ENCODE results near the gene MED26.

MED26 gene

DNA sequence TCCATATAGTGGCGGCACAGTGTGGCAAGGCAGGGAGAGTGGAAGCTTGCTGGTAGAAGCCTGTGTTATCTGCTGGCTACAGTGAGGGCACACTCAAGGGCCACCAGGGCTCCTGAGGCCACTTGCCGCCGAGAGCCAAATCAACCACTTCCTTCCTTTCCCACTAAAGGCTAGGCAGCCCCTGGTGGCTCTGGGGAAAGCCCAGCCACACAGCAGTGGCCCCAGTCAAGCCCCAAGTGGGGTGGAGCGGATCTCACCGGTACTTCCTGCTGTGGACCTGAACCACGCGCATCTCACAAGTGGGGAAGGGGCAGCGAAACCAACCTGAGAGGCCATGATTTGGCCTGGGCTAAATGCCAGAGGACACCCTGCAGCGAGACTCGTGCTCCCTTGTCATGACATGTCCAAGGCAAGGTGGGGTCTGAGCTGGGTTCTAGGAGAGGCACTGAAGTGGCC is 33.8 kb downstream of the MED26 start:
- no peak overlapping the region for H2AK5ac ChIP-seq (ENCODE audit: low read depth, low read length)
- H3K79me1 ChIP-seq (ENCODE audit: low read depth, low read length) = peaks cover 28% of the 10 kb centered on the region
- H2AFZ ChIP-seq (ENCODE audit: low read length) = no peak overlapping the region
- H4K8ac ChIP-seq (ENCODE audit: low read depth, low read length) = no peak overlapping the region
- no peak overlapping the region for H3K18ac ChIP-seq (ENCODE audit: low read length)
- H2BK12ac ChIP-seq (ENCODE audit: low read length) = no peak overlapping the region
- peaks cover 11 to 18% of the 10 kb centered on the region in 2 donors for H3K4me1 ChIP-seq (ENCODE audit: control insufficient read depth in 2 of 2, insufficient read depth in 1 of 2, low read depth in 1 of 2, low read length in 2 of 2)
- H2BK5ac ChIP-seq (ENCODE audit: low read length) = no peak overlapping the region
- no peak overlapping the region for H2BK120ac ChIP-seq (ENCODE audit: low read depth, low read length)
- peaks cover 0 to 1% of the 10 kb centered on the region in 2 donors for H3K36me3 ChIP-seq (replicated peaks in 1 of 2; ENCODE audit: control insufficient read depth in 2 of 2, insufficient read depth in 2 of 2, low read length in 2 of 2)
- no peak overlapping the region for H3K4me3 ChIP-seq (ENCODE audit: low read length in 2 of 2)
- no peaks in the 10 kb centered on the region for H3K27me3 ChIP-seq (ENCODE audit: control insufficient read depth in 3 of 3, insufficient read depth in 3 of 3, low read depth in 1 of 3, low read length in 3 of 3)
- no peaks in the 10 kb centered on the region for H3K9me3 ChIP-seq (replicated peaks in 1 of 2; ENCODE audit: control insufficient read depth in 2 of 2, insufficient read depth in 1 of 2, low read depth in 1 of 2, low read length in 2 of 2)
- H3K9ac ChIP-seq (ENCODE audit: low read depth, low read length, poor library complexity) = no peak overlapping the region
- no peak overlapping the region for H3K4me2 ChIP-seq (ENCODE audit: insufficient read depth, low read length, poor library complexity, severe bottlenecking)
- no peak overlapping the region for H4K91ac ChIP-seq (ENCODE audit: low read depth, low read length, poor library complexity)
- H2BK15ac ChIP-seq (ENCODE audit: low read length) = no peak overlapping the region
- no peak overlapping the region for H3K27ac ChIP-seq (replicated peaks; ENCODE audit: low read length)
- H3K14ac ChIP-seq (ENCODE audit: low read length) = no peak overlapping the region
- DNase-seq (ENCODE audit: low spot score) = no peak
- WGBS, 2 donors (ENCODE audit: extremely low coverage in 2 of 2, insufficient read length in 2 of 2, insufficient replicate concordance in 1 of 2) = no CpG with 5 or more reads among the region's 10 CpGs
- no peak overlapping the region for H3K4ac ChIP-seq (ENCODE audit: low read length)
- H3K23ac ChIP-seq (ENCODE audit: low read depth, low read length, poor library complexity) = no peak overlapping the region

DNA sequence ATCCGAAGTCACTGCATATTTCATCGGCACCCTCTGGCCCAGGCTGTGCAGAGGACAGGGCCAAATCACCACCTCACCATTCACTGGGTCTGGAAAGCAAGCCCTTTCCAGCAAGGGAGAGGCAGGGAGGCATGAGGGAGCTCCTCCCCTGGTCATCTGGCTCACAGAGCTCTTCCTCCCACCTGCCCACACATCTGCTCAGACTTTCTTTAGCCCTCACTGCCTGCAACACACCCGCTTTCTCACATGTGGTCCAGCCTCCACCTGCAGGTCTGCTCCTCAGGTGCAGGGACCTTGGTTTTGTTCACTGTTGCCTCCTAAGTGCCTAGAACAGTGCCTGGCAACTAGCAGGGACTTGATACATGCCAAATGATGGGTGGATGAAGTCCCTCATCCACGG is 34.8 kb downstream of the MED26 start:
- peaks cover 0 to 1% of the 10 kb centered on the region in 2 donors for H3K36me3 ChIP-seq (replicated peaks in 1 of 2; ENCODE audit: control insufficient read depth in 2 of 2, insufficient read depth in 2 of 2, low read length in 2 of 2)
- no peak overlapping the region for H3K27ac ChIP-seq (replicated peaks; ENCODE audit: low read length)
- no peak overlapping the region for H2BK12ac ChIP-seq (ENCODE audit: low read length)
- H3K4me3 ChIP-seq (ENCODE audit: low read length in 2 of 2) = no peak overlapping the region
- H2AFZ ChIP-seq (ENCODE audit: low read length) = no peak overlapping the region
- no peaks in the 10 kb centered on the region for H3K9me3 ChIP-seq (replicated peaks in 1 of 2; ENCODE audit: control insufficient read depth in 2 of 2, insufficient read depth in 1 of 2, low read depth in 1 of 2, low read length in 2 of 2)
- DNase-seq (ENCODE audit: low spot score) = no peak
- H3K79me1 ChIP-seq (ENCODE audit: low read depth, low read length) = peaks cover 26% of the 10 kb centered on the region
- WGBS, 2 donors (ENCODE audit: extremely low coverage in 2 of 2, insufficient read length in 2 of 2, insufficient replicate concordance in 1 of 2) = no CpG with 5 or more reads among the region's 4 CpGs
- H3K4me1 ChIP-seq (ENCODE audit: control insufficient read depth in 2 of 2, insufficient read depth in 1 of 2, low read depth in 1 of 2, low read length in 2 of 2) = peaks cover 15 to 22% of the 10 kb centered on the region in 2 donors
- H2BK120ac ChIP-seq (ENCODE audit: low read depth, low read length) = no peak overlapping the region
- H3K14ac ChIP-seq (ENCODE audit: low read length) = peak overlapping the region; percentile 57
- no peak overlapping the region for H4K91ac ChIP-seq (ENCODE audit: low read depth, low read length, poor library complexity)
- no peak overlapping the region for H3K9ac ChIP-seq (ENCODE audit: low read depth, low read length, poor library complexity)
- no peak overlapping the region for H3K23ac ChIP-seq (ENCODE audit: low read depth, low read length, poor library complexity)
- H3K27me3 ChIP-seq (ENCODE audit: control insufficient read depth in 3 of 3, insufficient read depth in 3 of 3, low read depth in 1 of 3, low read length in 3 of 3) = no peaks in the 10 kb centered on the region
- no peak overlapping the region for H2AK5ac ChIP-seq (ENCODE audit: low read depth, low read length)
- no peak overlapping the region for H3K18ac ChIP-seq (ENCODE audit: low read length)
- H2BK15ac ChIP-seq (ENCODE audit: low read length) = no peak overlapping the region
- no peak overlapping the region for H4K8ac ChIP-seq (ENCODE audit: low read depth, low read length)
- no peak overlapping the region for H3K4me2 ChIP-seq (ENCODE audit: insufficient read depth, low read length, poor library complexity, severe bottlenecking)
- H2BK5ac ChIP-seq (ENCODE audit: low read length) = no peak overlapping the region
- no peak overlapping the region for H3K4ac ChIP-seq (ENCODE audit: low read length)

DNA sequence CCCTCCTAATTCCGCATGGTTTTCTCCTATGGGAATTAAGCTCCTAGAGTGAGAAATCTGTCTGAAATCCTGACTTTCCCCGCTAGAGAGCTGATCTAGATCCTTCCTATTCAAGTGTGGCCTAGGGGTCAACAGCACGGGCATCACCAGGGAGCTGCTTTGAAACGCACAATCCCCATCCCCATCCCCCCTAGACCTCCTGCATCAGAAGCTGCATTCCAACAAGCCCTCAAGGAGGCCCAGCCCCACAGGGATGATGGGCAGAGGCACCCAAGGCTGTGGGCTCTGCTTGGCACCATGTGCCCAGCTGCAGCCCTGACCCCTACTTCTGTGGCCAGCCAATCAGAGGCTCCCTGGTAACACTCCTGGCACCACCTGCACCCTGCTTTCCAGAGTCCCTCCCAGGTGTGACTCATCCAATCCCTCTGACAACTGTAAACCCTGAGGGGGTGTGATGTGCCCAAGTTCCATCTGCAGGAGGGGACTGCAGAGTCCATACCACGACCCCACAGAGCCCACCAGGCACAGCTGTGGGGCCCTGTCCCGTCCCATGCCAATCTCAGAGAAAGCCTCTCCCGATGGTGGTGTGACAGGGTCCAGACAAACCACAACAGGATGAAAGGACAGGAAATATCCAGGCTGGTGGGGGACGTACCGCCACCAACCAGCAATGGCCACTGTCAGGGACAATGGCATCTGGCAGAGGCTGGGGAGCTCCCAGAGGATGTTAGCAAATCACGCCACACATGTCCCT is 36.0 kb downstream of the MED26 start:
- Histone ChIP-seq H3K4me3 (ENCODE audit: low read length in 2 of 2) (no peak overlapping the region), H3K18ac (ENCODE audit: low read length) (no peak overlapping the region), H3K4ac (ENCODE audit: low read length) (no peak overlapping the region), H3K9me3 (replicated peaks in 1 of 2; ENCODE audit: control insufficient read depth in 2 of 2, insufficient read depth in 1 of 2, low read depth in 1 of 2, low read length in 2 of 2) (no peaks in the 10 kb centered on the region), H3K9ac (ENCODE audit: low read depth, low read length, poor library complexity) (peak overlapping the region; percentile 24), H2AFZ (ENCODE audit: low read length) (no peak overlapping the region), H3K36me3 (replicated peaks in 1 of 2; ENCODE audit: control insufficient read depth in 2 of 2, insufficient read depth in 2 of 2, low read length in 2 of 2) (peaks cover 0 to 1% of the 10 kb centered on the region in 2 donors), H2AK5ac (ENCODE audit: low read depth, low read length) (no peak overlapping the region), H4K8ac (ENCODE audit: low read depth, low read length) (no peak overlapping the region), H2BK12ac (ENCODE audit: low read length) (no peak overlapping the region), H2BK15ac (ENCODE audit: low read length) (no peak overlapping the region), H2BK5ac (ENCODE audit: low read length) (no peak overlapping the region), H3K27me3 (ENCODE audit: control insufficient read depth in 3 of 3, insufficient read depth in 3 of 3, low read depth in 1 of 3, low read length in 3 of 3) (no peaks in the 10 kb centered on the region), H3K23ac (ENCODE audit: low read depth, low read length, poor library complexity) (no peak overlapping the region), H3K14ac (ENCODE audit: low read length) (no peak overlapping the region), H3K79me1 (ENCODE audit: low read depth, low read length) (peaks cover 29% of the 10 kb centered on the region), H3K4me1 (ENCODE audit: control insufficient read depth in 2 of 2, insufficient read depth in 1 of 2, low read depth in 1 of 2, low read length in 2 of 2) (peaks cover 23 to 34% of the 10 kb centered on the region in 2 donors), H2BK120ac (ENCODE audit: low read depth, low read length) (no peak overlapping the region), H4K91ac (ENCODE audit: low read depth, low read length, poor library complexity) (no peak overlapping the region), H3K27ac (replicated peaks; ENCODE audit: low read length) (no peak overlapping the region), H3K4me2 (ENCODE audit: insufficient read depth, low read length, poor library complexity, severe bottlenecking) (no peak overlapping the region)
- no CpG with 5 or more reads among the region's 10 CpGs for WGBS, 2 donors (ENCODE audit: extremely low coverage in 2 of 2, insufficient read length in 2 of 2, insufficient replicate concordance in 1 of 2)
- no peak for DNase-seq (ENCODE audit: low spot score)

DNA sequence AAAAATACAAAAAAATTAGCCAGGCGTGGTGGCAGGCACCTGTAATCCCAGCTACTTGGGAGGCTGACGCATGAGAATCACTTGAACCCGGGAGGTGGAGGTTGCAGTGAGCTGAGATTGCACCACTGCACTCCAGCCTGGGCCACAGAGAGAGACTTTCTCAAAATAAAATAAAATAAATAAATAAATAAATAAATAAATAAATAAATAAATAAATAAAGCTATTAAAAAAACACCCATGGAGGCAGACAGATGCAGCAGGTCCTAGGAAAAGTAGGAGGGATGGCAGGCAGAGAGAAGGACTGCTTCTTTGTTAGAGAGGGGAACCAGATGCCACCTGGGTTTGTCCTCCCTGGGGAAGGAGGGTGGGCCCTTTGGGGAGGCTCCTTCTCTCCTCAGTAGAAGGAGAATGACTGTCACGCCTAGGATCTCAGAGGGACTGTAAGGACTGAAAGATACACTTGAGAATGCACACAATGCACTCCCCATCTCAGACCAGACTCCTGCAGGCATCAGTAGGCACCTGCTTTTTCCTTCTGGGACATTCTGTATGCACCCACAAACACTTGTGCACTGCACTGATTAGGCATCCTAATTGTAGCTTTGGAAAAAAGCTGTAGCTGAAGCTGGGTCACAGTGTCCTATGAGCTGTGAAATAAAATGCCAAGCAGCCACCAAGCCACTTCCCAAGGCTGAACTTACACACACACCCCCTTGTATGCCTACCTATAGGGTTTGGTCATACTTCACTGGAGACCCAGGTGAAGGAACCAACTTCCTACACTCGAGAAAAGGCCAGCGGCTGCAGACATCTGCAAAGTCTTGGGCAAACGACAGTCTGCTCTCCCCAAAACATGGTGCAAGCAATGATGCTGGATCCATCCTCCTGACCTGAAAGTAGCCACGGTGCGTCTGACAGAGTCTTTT is 36.9 kb downstream of the MED26 start:
- Histone ChIP-seq H2BK120ac (ENCODE audit: low read depth, low read length) (no peak overlapping the region), H4K8ac (ENCODE audit: low read depth, low read length) (no peak overlapping the region), H3K4ac (ENCODE audit: low read length) (no peak overlapping the region), H3K9me3 (replicated peaks in 1 of 2; ENCODE audit: control insufficient read depth in 2 of 2, insufficient read depth in 1 of 2, low read depth in 1 of 2, low read length in 2 of 2) (no peaks in the 10 kb centered on the region), H2AK5ac (ENCODE audit: low read depth, low read length) (no peak overlapping the region), H3K79me1 (ENCODE audit: low read depth, low read length) (peaks cover 30% of the 10 kb centered on the region), H2BK12ac (ENCODE audit: low read length) (no peak overlapping the region), H3K4me1 (ENCODE audit: control insufficient read depth in 2 of 2, insufficient read depth in 1 of 2, low read depth in 1 of 2, low read length in 2 of 2) (peaks cover 24 to 42% of the 10 kb centered on the region in 2 donors), H3K4me2 (ENCODE audit: insufficient read depth, low read length, poor library complexity, severe bottlenecking) (no peak overlapping the region), H3K23ac (ENCODE audit: low read depth, low read length, poor library complexity) (no peak overlapping the region), H3K4me3 (ENCODE audit: low read length in 2 of 2) (no peak overlapping the region), H3K27ac (replicated peaks; ENCODE audit: low read length) (no peak overlapping the region), H3K18ac (ENCODE audit: low read length) (no peak overlapping the region), H3K14ac (ENCODE audit: low read length) (no peak overlapping the region), H2BK15ac (ENCODE audit: low read length) (no peak overlapping the region), H3K27me3 (ENCODE audit: control insufficient read depth in 3 of 3, insufficient read depth in 3 of 3, low read depth in 1 of 3, low read length in 3 of 3) (no peaks in the 10 kb centered on the region), H4K91ac (ENCODE audit: low read depth, low read length, poor library complexity) (no peak overlapping the region), H2AFZ (ENCODE audit: low read length) (no peak overlapping the region), H3K36me3 (replicated peaks in 1 of 2; ENCODE audit: control insufficient read depth in 2 of 2, insufficient read depth in 2 of 2, low read length in 2 of 2) (peaks cover 0 to 1% of the 10 kb centered on the region in 2 donors), H3K9ac (ENCODE audit: low read depth, low read length, poor library complexity) (no peak overlapping the region), H2BK5ac (ENCODE audit: low read length) (no peak overlapping the region)
- no CpG with 5 or more reads among the region's 9 CpGs for WGBS, 2 donors (ENCODE audit: extremely low coverage in 2 of 2, insufficient read length in 2 of 2, insufficient replicate concordance in 1 of 2)
- no peak for DNase-seq (ENCODE audit: low spot score)

All from neuronal stem cell (in vitro differentiated cells).